Skeletal muscle tissue (tissue), 4 donors: ENCODE data around the gene KRT4. TPM values are rescaled to one million over a fixed set of nuclear protein-coding genes. Genes with fewer than 3 reads are reported as not detected.
"Not testable (repeated sequence)": the region's sequence is repeated elsewhere in the genome, so short reads cannot be mapped to it uniquely, and the experiment has no call there.

Experiments
- H3K27ac ChIP-seq: one replicate; pipeline ENCODE4 v1.7.0; 2013; ENCODE audit warnings: mild to moderate bottlenecking, low read depth, low read length, inconsistent platforms
- H3K27me3 ChIP-seq, 3 donors: one replicate each; pipeline ENCODE4 v1.7.0; 2013; ENCODE audit warnings: low read length in 3 of 3; ENCODE audit not compliant: control insufficient read depth in 3 of 3, insufficient read depth in 3 of 3
- H3K36me3 ChIP-seq, 3 donors: one replicate each; pipeline ENCODE4 v1.7.0; 2013; ENCODE audit warnings: low read length in 3 of 3; ENCODE audit not compliant: control insufficient read depth in 3 of 3, insufficient read depth in 3 of 3
- H3K4me1 ChIP-seq, 3 donors: one replicate each; pipeline ENCODE4 v1.7.0; 2013; ENCODE audit warnings: low read length in 3 of 3, mild to moderate bottlenecking in 3 of 3; ENCODE audit not compliant: control insufficient read depth in 3 of 3, insufficient read depth in 3 of 3
- H3K4me3 ChIP-seq, 3 donors: one replicate each; pipeline ENCODE4 v1.7.0; 2013; ENCODE audit warnings: low read length in 3 of 3
- H3K9ac ChIP-seq, 3 donors: one replicate each; pipeline ENCODE4 v1.7.0; 2013; ENCODE audit warnings: low read length in 3 of 3, mild to moderate bottlenecking in 3 of 3, moderate library complexity in 2 of 3, low read depth in 1 of 3
- H3K9me3 ChIP-seq, 3 donors: one replicate each; pipeline ENCODE4 v1.7.0; 2013; ENCODE audit warnings: low read length in 3 of 3; ENCODE audit not compliant: control insufficient read depth in 3 of 3
- total RNA-seq: library from RNA; depleted of rRNA; stranded (reverse); fragments of >200 nt; gene quantifications from one replicate; pipeline ENCODE4 v1.2.3, GENCODE V29; 2014
- donor health status: Osteomylitis.

The KRT4 gene
- total RNA-seq, 1 donor from 2014 or later: not detected

- no peaks in the 10 kb centered on the region for H3K36me3 ChIP-seq
- no peak overlapping the region for H3K9ac ChIP-seq
- no peak overlapping the region for H3K27ac ChIP-seq
- H3K4me1 ChIP-seq: no peaks in the 10 kb centered on the region
- no peak overlapping the region for H3K4me3 ChIP-seq
- no peaks in the 10 kb centered on the region for H3K9me3 ChIP-seq
- peaks cover 0 to 3% (median 1%) of the 10 kb centered on the region in 3 donors for H3K27me3 ChIP-seq
Measured at GRCh38 chr12:52799505-52800211, 14.3 kb downstream of the KRT4 start.

- no peak overlapping the region for H3K9ac ChIP-seq
- H3K27ac ChIP-seq: no peak overlapping the region
- no peaks in the 10 kb centered on the region for H3K4me1 ChIP-seq
- no peak overlapping the region for H3K4me3 ChIP-seq
- H3K36me3 ChIP-seq: no peaks in the 10 kb centered on the region
- H3K27me3 ChIP-seq: peaks cover 3 to 9% (median 7%) of the 10 kb centered on the region in 3 donors
- no peaks in the 10 kb centered on the region for H3K9me3 ChIP-seq
Measured at GRCh38 chr12:52798671-52799504, 15.0 kb downstream of the KRT4 start.

GRCh38 chr12:52798003-52798670, 15.8 kb downstream of the KRT4 start:
- no peaks in the 10 kb centered on the region for H3K36me3 ChIP-seq
- no peak overlapping the region for H3K27ac ChIP-seq
- no peaks in the 10 kb centered on the region for H3K9me3 ChIP-seq
- H3K27me3 ChIP-seq: peaks cover 5 to 10% (median 8%) of the 10 kb centered on the region in 3 donors
- H3K4me1 ChIP-seq: no peaks in the 10 kb centered on the region
- no peak overlapping the region for H3K4me3 ChIP-seq
- no peak overlapping the region for H3K9ac ChIP-seq

- no peak overlapping the region for H3K9ac ChIP-seq
- H3K4me3 ChIP-seq: no peak overlapping the region
- no peak overlapping the region for H3K27ac ChIP-seq
- no peaks in the 10 kb centered on the region for H3K4me1 ChIP-seq
- H3K27me3 ChIP-seq: peaks cover 5 to 10% (median 8%) of the 10 kb centered on the region in 3 donors
- H3K9me3 ChIP-seq: no peaks in the 10 kb centered on the region
- no peaks in the 10 kb centered on the region for H3K36me3 ChIP-seq
Measured at GRCh38 chr12:52797529-52797894, 16.4 kb downstream of the KRT4 start.

- Histone ChIP-seq H3K9ac (no peak overlapping the region), H3K9me3 (no peaks in the 10 kb centered on the region), H3K36me3 (no peaks in the 10 kb centered on the region), H3K4me1 (no peaks in the 10 kb centered on the region), H3K27me3 (peaks cover 5 to 12% (median 10%) of the 10 kb centered on the region in 3 donors), H3K27ac (no peak overlapping the region), H3K4me3 (no peak overlapping the region)
Measured at GRCh38 chr12:52796839-52797528, 16.9 kb downstream of the KRT4 start.

DNA sequence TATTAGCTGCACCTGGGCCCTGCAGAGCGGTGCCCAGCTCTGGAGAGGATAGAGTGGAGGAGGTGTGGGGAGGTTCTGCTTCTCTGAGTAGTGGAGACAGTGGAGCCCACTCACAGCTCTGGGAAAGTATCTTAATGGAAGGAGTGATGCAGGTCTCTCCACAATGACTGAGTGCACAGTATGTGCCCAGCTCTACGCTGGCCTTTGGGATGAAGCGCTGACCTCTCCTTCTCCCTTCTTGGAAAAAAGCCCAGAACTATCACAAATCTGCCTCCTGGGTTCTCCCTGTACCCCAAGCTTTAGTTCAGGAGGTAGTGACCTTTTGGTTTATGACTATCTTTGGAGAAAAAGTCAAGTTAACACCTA, 17.5 kb downstream of the KRT4 start:
- no peak overlapping the region for H3K9ac ChIP-seq
- H3K36me3 ChIP-seq: no peaks in the 10 kb centered on the region
- H3K27ac ChIP-seq: no peak overlapping the region
- H3K9me3 ChIP-seq: no peaks in the 10 kb centered on the region
- H3K4me3 ChIP-seq: no peak overlapping the region
- peaks cover 10 to 18% (median 12%) of the 10 kb centered on the region in 3 donors for H3K27me3 ChIP-seq
- no peaks in the 10 kb centered on the region for H3K4me1 ChIP-seq

DNA sequence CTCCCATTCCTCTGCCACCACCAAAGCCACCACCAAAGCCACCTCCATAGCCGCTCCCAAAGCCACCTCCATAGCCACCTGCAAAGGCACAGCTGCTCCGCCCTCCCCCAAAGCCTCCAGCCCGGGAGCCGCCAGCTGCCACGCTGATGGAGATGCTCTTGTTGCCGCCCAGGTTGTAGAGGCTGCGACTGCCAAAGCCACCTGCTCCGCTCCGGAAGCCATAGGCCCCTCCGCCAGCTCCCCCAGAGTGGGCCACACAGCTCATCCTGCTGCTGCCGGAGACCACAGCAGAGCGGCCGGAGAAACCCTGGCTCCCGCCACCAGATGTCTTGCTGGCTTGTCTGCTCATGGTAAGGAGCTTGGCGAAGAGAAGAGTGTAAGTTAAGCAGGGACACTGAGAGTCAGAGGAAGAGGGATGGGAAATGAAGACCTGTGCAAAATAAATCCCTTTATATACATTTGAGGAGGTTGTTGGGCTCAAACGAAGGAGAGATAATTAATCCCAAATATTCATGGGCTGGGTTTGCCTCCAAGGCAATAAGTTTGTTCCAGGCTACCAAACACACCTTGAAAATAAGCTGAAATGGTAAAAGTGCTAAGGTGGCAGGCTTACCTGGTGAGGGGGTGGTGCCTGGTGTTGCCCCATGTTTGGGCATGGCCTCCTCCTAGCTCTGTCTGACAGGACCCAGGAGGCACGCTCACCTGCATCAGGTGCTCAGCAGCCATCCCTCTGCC, 18.1 kb downstream of the KRT4 start, which contains the start of gene KRT3:
TSS of gene KRT3 (minus strand) at position 424 of the 735 bp plus-strand sequence. CDS start at position 349, 75 bp downstream.
- Histone ChIP-seq H3K9ac (no peak within 1 kb of the TSS), H3K27ac (no peak within 1 kb of the TSS), H3K27me3 (peaks cover 16 to 24% (median 17%) of the 10 kb centered on the region in 3 donors), H3K4me1 (no peaks in the 10 kb centered on the region), H3K9me3 (no peaks in the 10 kb centered on the region), H3K4me3 (no peak within 1 kb of the TSS), H3K36me3 (no peaks in the 10 kb centered on the region)

DNA sequence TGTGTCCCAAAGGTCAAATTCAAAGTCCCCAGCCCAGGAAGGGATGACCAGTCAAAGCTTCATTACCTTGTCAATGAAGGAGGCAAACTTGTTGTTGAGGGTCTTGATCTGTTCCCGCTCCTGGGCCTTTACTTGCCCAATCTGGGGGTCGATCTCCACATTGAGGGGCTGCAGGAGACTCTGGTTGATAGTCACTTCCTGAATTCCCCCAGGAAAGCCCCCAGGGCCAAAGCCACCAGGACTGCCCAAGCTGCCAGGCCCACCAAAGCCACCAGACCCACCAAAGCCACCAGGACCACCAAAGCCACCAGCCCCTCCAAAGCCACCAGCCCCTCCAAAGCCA, 18.6 kb downstream of the KRT4 start:
- H3K4me3 ChIP-seq, H3K27ac ChIP-seq, H3K4me1 ChIP-seq, H3K9ac ChIP-seq, H3K36me3 ChIP-seq, H3K9me3 ChIP-seq: not testable (repeated sequence)
- H3K27me3 ChIP-seq: peaks cover 21 to 29% (median 22%) of the 10 kb centered on the region in 3 donors
